HG03064 (cell line): ENCODE results near the gene MGME1.
"Not testable (repeated sequence)": the region's sequence is repeated elsewhere in the genome, so short reads cannot be mapped to it uniquely, and the experiment has no call there.

Experiments used
- ATAC-seq: cut with Tn5 transposase; IDR thresholded peaks from one replicate; pipeline ENCODE4 v1.9.1; 2021; ENCODE audit warnings: low read depth; ENCODE audit not compliant: unreplicated experiment

MGME1 gene

DNA sequence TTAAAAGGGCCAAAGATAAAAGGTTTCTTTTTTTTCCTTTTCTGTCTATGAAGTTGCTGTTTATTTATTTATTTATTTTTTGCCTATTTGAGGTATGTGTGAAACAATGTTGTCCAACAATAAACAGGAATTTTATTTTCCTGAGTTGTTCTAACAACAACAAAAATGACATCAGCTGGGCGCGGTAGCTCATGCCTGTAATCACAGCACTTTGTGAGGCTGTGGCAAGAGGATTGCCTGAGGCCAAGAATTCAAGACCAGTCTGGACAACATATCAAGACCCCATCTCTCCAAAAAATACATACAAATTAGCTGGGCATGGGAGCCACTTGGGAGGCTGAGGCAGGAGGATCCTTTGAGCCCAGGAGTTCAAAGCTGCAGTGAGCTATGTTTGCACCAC, 44.1 kb downstream of the MGME1 start:
- no peak for ATAC-seq

- ATAC-seq, result no peak
Observed at GRCh38 chr20:18014411-18014810, 45.6 kb downstream of the MGME1 start.

DNA sequence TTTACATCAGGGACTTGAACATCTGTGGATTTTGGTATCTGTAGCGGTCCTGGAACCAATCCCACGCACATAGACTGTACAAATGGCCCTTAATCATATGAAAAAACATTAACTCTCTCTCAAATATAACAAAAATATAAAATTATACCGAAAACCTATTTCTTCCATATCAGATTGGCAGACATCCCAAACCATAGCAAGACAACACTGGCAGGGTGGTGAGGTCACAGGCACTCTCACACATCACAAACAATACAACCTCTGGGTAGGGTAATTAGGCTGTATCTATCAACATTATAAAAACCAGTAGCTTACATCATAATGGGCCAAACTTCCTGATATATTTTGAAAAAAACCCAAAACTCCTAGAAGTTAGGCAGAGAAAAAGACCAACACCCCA, 48.0 kb downstream of the MGME1 start:
- ATAC-seq, result no peak

- no peak for ATAC-seq
Observed at GRCh38 chr20:18018100-18018499, 49.3 kb downstream of the MGME1 start.

GRCh38 chr20:18019068-18019467, 50.2 kb downstream of the MGME1 start:
- no peak for ATAC-seq

DNA sequence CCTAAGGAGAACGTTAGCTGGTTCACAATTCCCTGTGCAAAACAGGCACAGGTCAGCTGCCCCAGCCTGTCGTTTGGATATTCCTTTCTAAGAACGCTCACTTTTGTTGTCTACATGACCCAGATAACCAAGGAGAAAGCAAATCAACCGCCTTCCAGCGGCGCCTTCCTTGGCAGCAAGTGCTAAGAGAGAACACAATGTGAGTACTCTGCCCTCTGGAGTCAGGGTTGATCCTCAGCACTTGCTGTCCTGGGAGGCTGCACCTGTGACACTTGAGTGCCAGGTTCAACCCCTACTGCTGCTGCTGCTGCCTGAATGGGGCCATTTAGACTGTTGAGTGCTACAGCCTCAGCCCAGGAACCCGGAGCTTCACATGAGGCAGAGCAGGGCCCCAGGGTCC, 52.1 kb downstream of the MGME1 start:
- no peak for ATAC-seq

DNA sequence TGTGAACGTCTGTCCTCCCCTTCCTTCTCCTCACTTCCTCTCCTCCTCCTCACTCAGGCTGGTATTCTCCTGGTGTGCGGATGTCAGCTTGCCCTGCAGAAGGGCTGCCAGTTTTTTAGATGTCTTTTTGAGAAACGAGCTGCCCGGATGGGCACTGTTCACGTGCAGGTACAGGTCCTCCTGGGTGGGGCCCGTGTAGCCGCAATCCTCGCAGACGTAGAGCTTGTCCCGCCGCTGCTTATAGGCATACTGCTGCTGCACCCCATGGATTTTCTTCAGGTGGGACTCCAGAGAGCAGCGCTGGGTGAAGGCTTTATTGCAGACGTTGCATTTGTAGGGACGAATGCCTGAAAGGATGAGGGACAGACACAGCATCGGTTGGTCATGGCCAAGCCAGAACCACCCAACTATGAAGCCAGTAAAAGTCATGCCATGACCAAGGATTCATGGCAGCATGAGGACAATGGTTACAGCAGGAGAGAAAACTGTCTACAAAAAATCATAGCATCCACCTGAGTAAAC, 55.8 kb downstream of the MGME1 start:
- no peak for ATAC-seq

- not testable (repeated sequence) for ATAC-seq
Observed at GRCh38 chr20:18027011-18027410, 58.2 kb downstream of the MGME1 start.

GRCh38 chr20:18030020-18030419, 61.2 kb downstream of the MGME1 start:
- ATAC-seq, result no peak

DNA sequence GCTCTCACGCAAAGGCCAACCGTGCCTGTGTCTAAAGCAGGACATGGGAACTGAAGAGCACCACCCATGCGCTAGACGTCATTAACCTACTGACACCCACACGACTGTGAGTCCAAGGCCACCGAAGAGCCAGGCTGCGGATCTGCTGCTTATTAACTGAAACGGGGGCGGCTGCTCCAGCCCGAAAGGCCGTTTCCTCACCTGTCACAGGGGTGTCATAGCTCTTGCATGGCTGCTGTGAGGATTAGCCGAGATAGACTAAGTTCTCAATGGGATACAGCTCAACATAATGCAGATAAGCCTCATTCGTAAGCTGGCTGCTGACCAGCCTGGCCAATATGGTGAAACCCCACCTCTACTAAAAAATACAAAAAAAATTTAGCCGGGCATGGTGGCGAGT, 62.2 kb downstream of the MGME1 start:
- no peak for ATAC-seq

DNA sequence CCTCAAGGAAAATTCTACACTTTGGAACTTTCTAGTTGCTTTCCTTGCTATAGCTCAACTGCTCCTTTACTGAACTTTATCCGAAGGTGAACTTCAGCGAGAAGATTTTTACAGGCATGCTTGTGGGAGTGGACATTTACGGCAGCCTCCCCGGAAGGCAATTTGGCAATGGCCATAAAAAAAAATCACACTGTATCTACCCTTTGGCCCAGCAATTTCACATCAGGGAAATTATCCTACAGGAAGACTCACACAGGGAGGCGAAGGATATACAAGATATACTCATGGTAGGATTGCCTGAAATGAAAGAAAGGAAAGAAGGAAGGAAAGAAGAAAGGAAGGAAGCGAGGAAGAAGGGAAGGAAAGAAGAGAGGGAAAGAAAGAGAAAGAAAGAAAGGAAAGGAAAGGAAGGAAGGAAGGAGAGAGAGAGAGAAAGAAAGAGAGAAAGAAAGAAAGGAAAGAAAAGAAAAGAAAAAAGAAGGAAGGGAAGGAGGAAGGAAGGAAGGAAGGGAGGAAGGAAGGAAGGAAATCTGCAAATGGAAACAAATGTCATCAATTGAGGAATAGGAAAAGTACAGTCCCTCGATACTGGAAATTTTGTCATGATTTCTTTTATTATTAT, 63.2 kb downstream of the MGME1 start:
- ATAC-seq, result no peak

DNA sequence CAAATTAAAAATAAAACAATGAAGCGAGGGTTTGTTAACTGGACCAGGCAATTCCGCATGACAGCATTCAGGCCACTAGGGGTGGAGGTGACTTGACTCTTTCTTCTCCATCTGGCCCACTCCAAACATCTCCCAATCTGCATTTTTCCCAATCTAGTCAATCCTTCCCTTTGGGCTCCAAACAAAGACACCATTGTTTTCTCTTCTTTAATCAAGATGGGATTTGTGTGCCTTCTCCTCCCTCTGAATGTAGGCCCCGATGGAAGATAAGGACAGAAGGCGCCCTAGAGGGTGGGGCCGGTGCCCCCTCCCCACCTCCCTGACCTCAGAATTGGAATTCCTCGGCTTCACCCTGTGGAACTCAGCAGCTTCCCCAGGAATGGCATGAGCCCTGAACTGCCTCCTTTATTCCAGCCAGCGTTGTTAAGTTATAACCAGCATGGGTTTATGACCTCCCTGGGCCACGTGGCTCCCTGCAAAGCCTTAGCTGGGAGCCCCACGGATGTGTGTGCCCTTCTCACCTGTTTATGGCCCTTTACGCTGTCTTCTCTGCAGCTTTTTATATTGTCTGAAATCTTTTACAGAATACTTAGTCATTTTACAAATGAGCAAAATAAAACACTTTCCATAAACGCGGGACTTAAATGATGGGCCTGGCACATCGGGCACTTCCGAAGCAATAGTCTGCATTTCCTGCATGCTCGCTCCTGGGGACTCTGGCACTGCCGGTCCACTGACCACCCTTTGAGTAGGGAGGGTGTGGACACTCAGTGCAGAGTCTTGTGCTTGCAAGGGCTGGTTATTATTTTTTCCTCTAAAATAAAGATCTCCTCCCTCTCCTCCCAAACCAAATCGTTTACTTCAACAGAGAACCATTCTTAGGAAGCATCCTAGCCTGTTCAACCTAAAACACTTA, 64.4 kb downstream of the MGME1 start:
- ATAC-seq, result no peak

DNA sequence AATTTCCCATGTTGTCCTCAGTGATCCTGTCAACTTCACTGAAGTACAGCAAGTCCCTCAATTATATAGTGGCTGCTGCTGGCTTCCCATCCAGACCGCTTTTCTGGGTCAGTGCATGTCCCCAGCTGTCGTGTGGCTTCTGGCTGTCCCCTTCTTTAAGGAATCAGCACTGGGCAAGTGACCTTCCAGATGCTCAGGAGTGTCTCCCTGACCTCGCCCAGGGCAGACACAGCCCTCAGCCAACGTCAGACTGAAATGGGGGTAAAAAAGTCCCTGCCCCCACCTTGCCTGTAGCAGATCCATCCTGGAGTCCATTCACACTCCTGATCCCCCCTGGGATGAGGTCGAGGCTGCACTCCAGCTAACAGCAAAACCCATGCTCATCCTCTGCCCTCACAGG, 65.2 kb downstream of the MGME1 start:
- ATAC-seq, result no peak

- no peak for ATAC-seq
Observed at GRCh38 chr20:18039063-18039462, 70.2 kb downstream of the MGME1 start.
